GM12878 (cell line): ENCODE results near the gene TTLL11. TPM values are rescaled to one million over a fixed set of nuclear protein-coding genes. Genes with fewer than 3 reads are reported as not detected.

ENCODE experiments used
- ATAC-seq: fragments of 200-7000 bp; cut with Tn5 transposase; 3 replicates; pipeline ENCODE4 v1.9.1; 2020; ENCODE audit warnings: mild to moderate bottlenecking, moderate library complexity
- BruUV-seq: library from RNA; stranded (reverse); fragments of 400-500 nt; replicated peaks from 2 replicates; lab custom pipeline; 2021; lab: Mats Ljungman, UMichigan
- CTCF ChIA-PET: fragments of 300-600 bp; sonication (Branson Sonifier 250); formaldehyde crosslinking; extraction: SDS; loops from one replicate; lab custom pipeline; 2021; ENCODE audit warnings: inconsistent platforms; lab: Yijun Ruan, JAX
- POLR2A ChIA-PET: fragments of 350-600 bp; formaldehyde crosslinking; extraction: SDS; loops from one replicate; lab custom pipeline; 2021; ENCODE audit warnings: inconsistent platforms; lab: Charles Lee
- RAD21 ChIA-PET: fragments of 300-600 bp; sonication (Branson Sonifier 250); formaldehyde crosslinking; loops from one replicate; lab custom pipeline; 2023; ENCODE audit warnings: antibody characterized with exemption; ENCODE audit not compliant: unreplicated experiment; lab: Charles Lee
- SMC1A ChIA-PET: fragments of 300-600 bp; sonication (Branson Sonifier 250); formaldehyde crosslinking; loops from one replicate; lab custom pipeline; 2023; ENCODE audit not compliant: unreplicated experiment, uncharacterized antibody; lab: Charles Lee
- DNase-seq: peaks from one replicate; pipeline ENCODE4 v3.0.0-alpha.2; 2011; ENCODE audit warnings: low read depth, low spot score
- FAIRE-seq: peaks from 3 replicates; lab custom pipeline; 2011; peaks lifted over from hg19 to GRCh38; lab: Jason Lieb, UNC
- H2AFZ ChIP-seq: 2 replicates; pipeline ENCODE4 v1.6.0; 2011; ENCODE audit warnings: low read depth, low read length, control low read depth; ENCODE audit not compliant: control insufficient read depth
- H3K27ac ChIP-seq: 2 replicates; pipeline ENCODE4 v1.5.1; 2011; ENCODE audit warnings: control low read depth; ENCODE audit not compliant: control insufficient read depth, insufficient read depth
- H3K27me3 ChIP-seq, 2 experiments: replicated peaks in 1 of 2; 2 replicates each; pipeline versions ENCODE4 v1.6.0 to v1.6.1; 2011; ENCODE audit warnings: low read length in 1 of 2; ENCODE audit not compliant: control insufficient read depth in 2 of 2, insufficient read depth in 2 of 2
- H3K36me3 ChIP-seq, 2 experiments: 2 replicates each; pipeline ENCODE4 v1.5.1; 2011; ENCODE audit warnings: low read length in 1 of 2; ENCODE audit not compliant: control insufficient read depth in 2 of 2, insufficient read depth in 2 of 2
- H3K4me1 ChIP-seq: 2 replicates; pipeline ENCODE4 v1.6.1; 2011; ENCODE audit warnings: mild to moderate bottlenecking, low read length, moderate library complexity, mixed read lengths; ENCODE audit not compliant: control insufficient read depth, insufficient read depth
- H3K4me2 ChIP-seq: 2 replicates; pipeline ENCODE4 v1.6.0; 2011; ENCODE audit warnings: control low read depth; ENCODE audit not compliant: control insufficient read depth, insufficient read depth
- H3K4me3 ChIP-seq: fragments of 200-600 bp; sonication (generic); 2 replicates; pipeline ENCODE4 v1.5.1; 2016
- H3K79me2 ChIP-seq: 2 replicates; pipeline ENCODE4 v1.6.0; 2011; ENCODE audit warnings: low read length; ENCODE audit not compliant: control insufficient read depth, insufficient read depth
- H3K9ac ChIP-seq: 2 replicates; pipeline ENCODE4 v1.8.0; 2011; ENCODE audit warnings: low read length, control low read depth, mixed read lengths; ENCODE audit not compliant: control insufficient read depth, insufficient read depth
- H3K9me3 ChIP-seq: replicated peaks from 3 replicates; pipeline ENCODE4 v1.5.1; 2011; ENCODE audit warnings: mild to moderate bottlenecking, low read length; ENCODE audit not compliant: control insufficient read depth, insufficient read depth
- H4K20me1 ChIP-seq: 2 replicates; pipeline ENCODE4 v1.6.0; 2011; ENCODE audit not compliant: control insufficient read depth, insufficient read depth
- ATF2 ChIP-seq: IDR thresholded peaks from 2 replicates; pipeline ENCODE4 v1.6.1; 2012; ENCODE audit warnings: low read length, inconsistent platforms
- BCL11A ChIP-seq: IDR thresholded peaks from 2 replicates; pipeline ENCODE4 v1.6.1; 2011; ENCODE audit warnings: low read depth, low read length
- BRCA1 ChIP-seq: IDR thresholded peaks from 2 replicates; pipeline ENCODE4 v1.6.1; 2011; ENCODE audit warnings: low read depth, low read length, improper control_type of control experiment
- E2F8 ChIP-seq: fragments of 450-650 bp; IDR thresholded peaks from 2 replicates; pipeline ENCODE4 v1.6.1; 2018; ENCODE audit warnings: mild to moderate bottlenecking, low read depth, moderate library complexity; ENCODE audit not compliant: partially characterized antibody
- FOS ChIP-seq: IDR thresholded peaks from 3 replicates; pipeline ENCODE4 v1.6.1; 2011; ENCODE audit warnings: borderline replicate concordance; ENCODE audit not compliant: insufficient read length; ENCODE audit errors: extremely low read depth
- IRF4 ChIP-seq: IDR thresholded peaks from 2 replicates; pipeline ENCODE4 v1.6.1; 2011; ENCODE audit warnings: low read depth, low read length
- JUND ChIP-seq: IDR thresholded peaks from 2 replicates; pipeline ENCODE4 v1.6.1; 2012; ENCODE audit warnings: low read depth, mild to moderate bottlenecking, low read length, improper control_type of control experiment, moderate library complexity
- MTA2 ChIP-seq: fragments of 450-650 bp; IDR thresholded peaks from 2 replicates; pipeline ENCODE4 v1.6.1; 2016; ENCODE audit warnings: low read depth, mild to moderate bottlenecking, moderate library complexity
- MTA3 ChIP-seq: IDR thresholded peaks from 2 replicates; pipeline ENCODE4 v1.6.1; 2012; ENCODE audit warnings: low read length, inconsistent platforms, borderline replicate concordance
- MYC ChIP-seq: IDR thresholded peaks from 2 replicates; pipeline ENCODE4 v1.6.1; 2011; ENCODE audit warnings: mild to moderate bottlenecking, low read length, moderate library complexity, inconsistent platforms; ENCODE audit not compliant: insufficient read depth, insufficient replicate concordance, insufficient read length, severe bottlenecking
- NBN ChIP-seq: fragments of 450-650 bp; IDR thresholded peaks from 2 replicates; pipeline ENCODE4 v1.6.1; 2016
- SMC3 ChIP-seq: IDR thresholded peaks from 2 replicates; pipeline ENCODE4 v1.6.1; 2011; ENCODE audit warnings: low read length, improper control_type of control experiment, borderline replicate concordance
- SREBF1 ChIP-seq: IDR thresholded peaks from 2 replicates; pipeline ENCODE4 v1.6.1; 2012; ENCODE audit warnings: mild to moderate bottlenecking, low read length
- YY1 ChIP-seq: IDR thresholded peaks from 2 replicates; pipeline ENCODE4 v1.6.1; 2011; ENCODE audit warnings: low read depth, mild to moderate bottlenecking, low read length
- ZBED1 ChIP-seq: IDR thresholded peaks from 2 replicates; pipeline ENCODE4 v1.6.1; 2016; ENCODE audit warnings: borderline replicate concordance
- ZNF217 ChIP-seq: fragments of 450-650 bp; IDR thresholded peaks from 2 replicates; pipeline ENCODE4 v1.6.1; 2017; ENCODE audit warnings: antibody characterized with exemption, mild to moderate bottlenecking
- ZNF622 ChIP-seq: fragments of 450-650 bp; IDR thresholded peaks from 2 replicates; pipeline ENCODE4 v1.6.1; 2017; ENCODE audit warnings: mild to moderate bottlenecking, inconsistent platforms
- WGBS: methylation state at CpG from one replicate; pipeline ENCODE4 v1.1.6; 2016; ENCODE audit warnings: low lambda C conversion rate; ENCODE audit not compliant: insufficient replicate concordance, insufficient coverage; ENCODE audit errors: missing lambda C conversion rate; 5-methylcytosine and 5-hydroxymethylcytosine counted together
- in situ Hi-C: fragments of 300-500 bp; cut with MboI; formaldehyde crosslinking; loops from 9 replicates; pipeline ENCODE4 v1.14.3; 2018; ENCODE audit warnings: mixed read lengths
- intact Hi-C: fragments of 100-400 bp; cut with micrococcal nuclease; formaldehyde crosslinking; loops from one replicate; pipeline ENCODE4 v1.14.2; 2022; ENCODE audit not compliant: unreplicated experiment
- polyA plus RNA-seq, 11 experiments: library from polyadenylated mRNA; depleted of rRNA in 4 of 11; unstranded in 6 of 11; stranded (reverse) in 5 of 11; fragments of >200 nt; fragmentation: Nextera tagmentation in 4 of 11; fragmentation: Illumina TruSeq in 1 of 11; extraction: Ambion mirVana in 4 of 11; extraction: Trizol in 1 of 11; gene quantifications; 1 replicate in 1 of 11; 2 replicates in 10 of 11; pipeline versions ENCODE4 v1.2.1 to v1.2.3, GENCODE V29; 2011 to 2016; ENCODE audit warnings: inconsistent platforms in 2 of 11, missing spikeins in 2 of 11, low read depth in 1 of 11
- total RNA-seq, 4 experiments: library from RNA; depleted of rRNA in 3 of 4; stranded (reverse); fragments of >200 nt in 3 of 4; fragmentation: Illumina TruSeq in 1 of 4; extraction: Trizol in 1 of 4; gene quantifications; 2 replicates each; pipeline versions ENCODE4 v1.2.1 to v1.2.3, GENCODE V29; 2013 to 2021
- TF ChIP-seq, protein P1 (sequence below): IDR thresholded peaks from 2 replicates; pipeline ENCODE4 v1.6.1; 2011; ENCODE audit warnings: low read depth, low read length, improper control_type of control experiment, borderline replicate concordance
- TF ChIP-seq, protein P2 (sequence below): fragments of 150-350 bp; IDR thresholded peaks from 2 replicates; pipeline ENCODE4 v1.6.1; 2014; ENCODE audit warnings: mild to moderate bottlenecking, low read depth, low read length
- TF ChIP-seq, protein P3 (sequence below): IDR thresholded peaks from 2 replicates; pipeline ENCODE4 v1.6.1; 2012; ENCODE audit warnings: low read depth, low read length, improper control_type of control experiment

The TTLL11 gene
- total and polyA plus RNA-seq, 10 of the 15 experiments (the other 5 are each of a cell fraction or from before 2014, with no cell fraction given), result 1.2 to 3.7 (median 2.9) TPM

- DNase-seq (no peak), FAIRE-seq (no peak), ATAC-seq (no peak)
- SMC1A ChIA-PET, result no interaction called here
- TF ChIP-seq MYC (no peak), BRCA1 (no peak), MTA3 (no peak), JUND (no peak), MTA2 (no peak), ZBED1 (no peak), E2F8 (no peak), SREBF1 (no peak), YY1 (no peak), ZNF622 (no peak), ATF2 (no peak), SMC3 (no peak), BCL11A (no peak), IRF4 (no peak), NBN (no peak), ZNF217 (no peak), FOS (no peak)
- TF ChIP-seq, protein P1, sequence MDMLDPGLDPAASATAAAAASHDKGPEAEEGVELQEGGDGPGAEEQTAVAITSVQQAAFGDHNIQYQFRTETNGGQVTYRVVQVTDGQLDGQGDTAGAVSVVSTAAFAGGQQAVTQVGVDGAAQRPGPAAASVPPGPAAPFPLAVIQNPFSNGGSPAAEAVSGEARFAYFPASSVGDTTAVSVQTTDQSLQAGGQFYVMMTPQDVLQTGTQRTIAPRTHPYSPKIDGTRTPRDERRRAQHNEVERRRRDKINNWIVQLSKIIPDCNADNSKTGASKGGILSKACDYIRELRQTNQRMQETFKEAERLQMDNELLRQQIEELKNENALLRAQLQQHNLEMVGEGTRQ, result no peak
- TF ChIP-seq, protein P2, sequence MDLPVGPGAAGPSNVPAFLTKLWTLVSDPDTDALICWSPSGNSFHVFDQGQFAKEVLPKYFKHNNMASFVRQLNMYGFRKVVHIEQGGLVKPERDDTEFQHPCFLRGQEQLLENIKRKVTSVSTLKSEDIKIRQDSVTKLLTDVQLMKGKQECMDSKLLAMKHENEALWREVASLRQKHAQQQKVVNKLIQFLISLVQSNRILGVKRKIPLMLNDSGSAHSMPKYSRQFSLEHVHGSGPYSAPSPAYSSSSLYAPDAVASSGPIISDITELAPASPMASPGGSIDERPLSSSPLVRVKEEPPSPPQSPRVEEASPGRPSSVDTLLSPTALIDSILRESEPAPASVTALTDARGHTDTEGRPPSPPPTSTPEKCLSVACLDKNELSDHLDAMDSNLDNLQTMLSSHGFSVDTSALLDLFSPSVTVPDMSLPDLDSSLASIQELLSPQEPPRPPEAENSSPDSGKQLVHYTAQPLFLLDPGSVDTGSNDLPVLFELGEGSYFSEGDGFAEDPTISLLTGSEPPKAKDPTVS, result no peak
- TF ChIP-seq, protein P3, sequence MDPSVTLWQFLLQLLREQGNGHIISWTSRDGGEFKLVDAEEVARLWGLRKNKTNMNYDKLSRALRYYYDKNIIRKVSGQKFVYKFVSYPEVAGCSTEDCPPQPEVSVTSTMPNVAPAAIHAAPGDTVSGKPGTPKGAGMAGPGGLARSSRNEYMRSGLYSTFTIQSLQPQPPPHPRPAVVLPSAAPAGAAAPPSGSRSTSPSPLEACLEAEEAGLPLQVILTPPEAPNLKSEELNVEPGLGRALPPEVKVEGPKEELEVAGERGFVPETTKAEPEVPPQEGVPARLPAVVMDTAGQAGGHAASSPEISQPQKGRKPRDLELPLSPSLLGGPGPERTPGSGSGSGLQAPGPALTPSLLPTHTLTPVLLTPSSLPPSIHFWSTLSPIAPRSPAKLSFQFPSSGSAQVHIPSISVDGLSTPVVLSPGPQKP, result no peak
- Histone ChIP-seq H3K79me2 (no peaks in the 10 kb centered on the region), H3K4me1 (no peaks in the 10 kb centered on the region), H2AFZ (no peak overlapping the region), H3K4me3 (no peak overlapping the region), H3K4me2 (no peak overlapping the region), H3K36me3 (no peaks in the 10 kb centered on the region), H3K27me3 (no peaks in the 10 kb centered on the region), H3K9ac (no peak overlapping the region), H3K9me3 (no peaks in the 10 kb centered on the region), H3K27ac (no peak overlapping the region), H4K20me1 (no peaks in the 10 kb centered on the region)
- WGBS, result 6% methylated on average over 2 of the region's 2 CpGs
- intact Hi-C loops (no loop called here), in situ Hi-C loops (no loop called here)
- RAD21 ChIA-PET, result no interaction called here
- BruUV-seq, result no TSS peak
- POLR2A ChIA-PET, result no interaction called here
- CTCF ChIA-PET, result interaction anchor here (0.6 to 1.2 kb wide), 2 partner anchors 11 to 111 kb away, joined by 3 read pairs; no protein-coding TSS in a partner anchor
Observed at GRCh38 chr9:121983736-121984135, 109.4 kb downstream of the TTLL11 start.
